Prostate gland (tissue), 2 donors: Measurements from ENCODE around the gene GRM8.

ENCODE experiments used
- CTCF ChIP-seq, 4 experiments: fragments of 200-600 bp in 2 of 4; fragments of 450-650 bp in 2 of 4; sonication (generic) in 2 of 4; IDR thresholded peaks; 1 replicate in 3 of 4; 2 replicates in 1 of 4; pipeline ENCODE4 v1.5.1; 2016 to 2019; ENCODE audit warnings: antibody characterized with exemption in 4 of 4, mild to moderate bottlenecking in 2 of 4, moderate library complexity in 2 of 4
- POLR2A ChIP-seq: fragments of 450-650 bp; IDR thresholded peaks from one replicate; pipeline ENCODE4 v1.6.1; 2016; ENCODE audit warnings: antibody characterized with exemption, mild to moderate bottlenecking

GRCh38 chr7:127194571-127194970 is 58.2 kb downstream of the GRM8 start:
- TF ChIP-seq POLR2A (no peak), CTCF (IDR thresholded peaks at IDR 0.05) (no peak)
